ES-I3 (cell line): Measurements from ENCODE around the gene COG2.
"Not testable (repeated sequence)": the region's sequence is repeated elsewhere in the genome, so short reads cannot be mapped to it uniquely, and the experiment has no call there.

ENCODE experiments used
- H3K36me3 ChIP-seq: 2 replicates; pipeline ENCODE4 v1.6.1; 2013; ENCODE audit warnings: mild to moderate bottlenecking, low read length, control low read depth, moderate library complexity; ENCODE audit not compliant: insufficient read depth
- H3K4me1 ChIP-seq: 2 replicates; pipeline ENCODE4 v1.6.1; 2013; ENCODE audit warnings: mild to moderate bottlenecking, control low read depth, low read length; ENCODE audit not compliant: insufficient read depth
- H3K9ac ChIP-seq: 2 replicates; pipeline ENCODE4 v1.6.1; 2013; ENCODE audit warnings: low read depth, mild to moderate bottlenecking, low read length, moderate library complexity
- H3K9me3 ChIP-seq: 2 replicates; pipeline ENCODE4 v1.6.1; 2013; ENCODE audit warnings: mild to moderate bottlenecking, low read length, moderate library complexity; ENCODE audit not compliant: control insufficient read depth, insufficient read depth

The COG2 gene

DNA sequence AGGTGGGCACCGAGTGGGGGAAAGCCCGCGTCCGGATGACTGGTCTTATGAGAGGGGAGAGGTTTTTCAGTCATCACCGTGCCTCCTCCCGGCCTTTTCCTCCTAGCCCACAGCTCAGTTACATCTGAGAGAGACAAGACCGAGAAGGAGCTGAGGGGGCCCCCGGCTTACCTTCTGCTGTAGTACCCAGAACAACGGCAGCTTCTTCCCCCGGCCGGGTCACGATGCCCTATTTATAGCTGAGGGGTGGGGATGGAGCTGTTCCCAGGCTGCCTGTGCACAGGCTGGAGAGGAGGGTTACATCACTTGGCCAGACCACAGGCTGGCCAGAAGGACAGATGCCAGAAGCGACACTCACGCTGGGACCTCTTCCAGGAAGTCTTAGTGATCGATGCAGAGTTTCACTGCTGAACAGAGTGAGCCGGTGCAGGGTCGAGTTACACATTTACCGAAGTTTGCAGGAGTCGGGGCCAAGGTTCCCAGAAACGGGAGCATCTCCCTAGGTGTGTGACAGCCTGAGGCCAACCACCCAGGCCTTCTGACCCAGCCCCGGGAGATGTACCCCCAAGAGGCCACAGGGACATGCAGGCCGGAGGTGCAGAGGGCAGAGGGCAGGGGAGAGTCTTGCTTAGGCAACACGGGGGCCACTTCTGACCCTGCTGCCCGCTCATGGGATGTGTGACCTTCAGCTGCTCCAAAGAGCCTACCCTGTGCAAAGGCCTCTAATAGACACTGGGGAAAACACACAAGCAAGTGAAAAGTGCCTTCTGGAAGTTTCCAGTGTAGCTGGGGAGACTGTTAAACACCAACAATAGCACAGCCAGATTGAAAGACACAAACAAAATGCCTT, 71.9 kb downstream of the COG2 start, which contains the start of gene AGT:
Gene AGT (minus strand): TSS at position 208 of the 850 bp plus-strand sequence. CDS start 3,299 bp downstream, outside the sequence.
- Histone ChIP-seq H3K4me1 (no peaks in the 10 kb centered on the region), H3K9me3 (no peaks in the 10 kb centered on the region), H3K36me3 (no peaks in the 10 kb centered on the region), H3K9ac (no peak within 1 kb of the TSS)

DNA sequence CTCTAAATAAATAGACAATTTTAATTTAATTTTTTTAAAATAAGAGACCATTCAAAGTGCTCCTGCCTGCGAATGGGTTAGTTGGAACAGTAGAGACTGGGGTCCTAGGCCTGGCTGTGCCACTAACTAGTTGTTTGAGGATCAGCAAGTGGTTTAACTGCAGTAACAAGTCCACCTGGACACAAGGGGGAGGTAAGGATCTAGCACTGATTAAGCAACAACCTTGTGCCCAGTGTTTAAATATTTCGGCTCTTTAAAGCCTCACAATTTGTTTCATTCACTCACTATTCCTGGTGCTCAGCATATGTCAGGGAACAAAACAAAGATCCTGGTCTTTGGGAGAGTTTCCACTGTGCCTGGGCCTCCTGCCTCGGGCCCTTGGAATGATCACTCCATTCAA, 73.2 kb downstream of the COG2 start:
- Histone ChIP-seq H3K36me3 (no peaks in the 10 kb centered on the region), H3K4me1 (no peaks in the 10 kb centered on the region), H3K9me3 (no peaks in the 10 kb centered on the region), H3K9ac (no peak overlapping the region)

DNA sequence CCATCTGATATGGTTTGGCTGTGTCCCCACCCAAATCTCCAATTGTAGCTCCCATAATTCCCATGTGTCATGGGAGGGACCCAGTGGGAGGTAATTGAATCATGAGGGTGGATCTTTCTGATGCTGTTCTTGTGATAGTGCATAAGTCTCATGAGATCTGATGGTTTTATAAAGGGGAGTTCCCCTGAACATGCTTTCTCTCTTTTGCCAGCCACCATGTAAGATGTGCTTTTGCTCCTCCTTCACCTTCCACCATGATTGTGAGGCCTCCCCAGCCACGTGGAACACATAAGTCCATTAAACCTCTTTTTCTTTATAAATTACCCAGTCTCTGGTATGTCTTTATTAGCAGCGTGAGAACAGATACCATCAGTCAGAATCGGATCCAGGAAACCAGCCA, 74.2 kb downstream of the COG2 start:
- H3K4me1 ChIP-seq, H3K9me3 ChIP-seq, H3K36me3 ChIP-seq, H3K9ac ChIP-seq: not testable (repeated sequence)

DNA sequence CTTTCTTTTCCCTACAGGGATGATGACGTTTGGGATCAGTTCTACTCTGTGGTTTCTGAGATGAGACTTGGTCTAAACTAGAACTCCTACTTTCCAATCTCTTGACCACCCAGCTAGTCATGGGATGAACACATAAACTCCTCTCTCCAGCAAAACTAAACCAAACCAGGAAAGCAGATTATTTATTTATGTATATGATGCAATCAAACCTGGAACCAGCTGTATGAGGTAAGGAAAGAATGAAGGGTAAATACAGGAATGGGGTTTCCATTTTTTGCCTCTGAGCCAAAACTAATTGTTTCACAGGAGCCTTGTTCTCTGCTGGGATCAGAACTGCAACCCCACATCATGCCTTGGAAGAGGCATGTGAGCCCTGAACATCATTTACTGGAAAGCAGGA, 75.0 kb downstream of the COG2 start:
- Histone ChIP-seq H3K9ac (no peak overlapping the region), H3K36me3 (no peaks in the 10 kb centered on the region; the same call in 1 of the 2 replicates), H3K4me1 (no peaks in the 10 kb centered on the region), H3K9me3 (peaks cover 7% of the 10 kb centered on the region; the same call in 1 of the 2 replicates)

DNA sequence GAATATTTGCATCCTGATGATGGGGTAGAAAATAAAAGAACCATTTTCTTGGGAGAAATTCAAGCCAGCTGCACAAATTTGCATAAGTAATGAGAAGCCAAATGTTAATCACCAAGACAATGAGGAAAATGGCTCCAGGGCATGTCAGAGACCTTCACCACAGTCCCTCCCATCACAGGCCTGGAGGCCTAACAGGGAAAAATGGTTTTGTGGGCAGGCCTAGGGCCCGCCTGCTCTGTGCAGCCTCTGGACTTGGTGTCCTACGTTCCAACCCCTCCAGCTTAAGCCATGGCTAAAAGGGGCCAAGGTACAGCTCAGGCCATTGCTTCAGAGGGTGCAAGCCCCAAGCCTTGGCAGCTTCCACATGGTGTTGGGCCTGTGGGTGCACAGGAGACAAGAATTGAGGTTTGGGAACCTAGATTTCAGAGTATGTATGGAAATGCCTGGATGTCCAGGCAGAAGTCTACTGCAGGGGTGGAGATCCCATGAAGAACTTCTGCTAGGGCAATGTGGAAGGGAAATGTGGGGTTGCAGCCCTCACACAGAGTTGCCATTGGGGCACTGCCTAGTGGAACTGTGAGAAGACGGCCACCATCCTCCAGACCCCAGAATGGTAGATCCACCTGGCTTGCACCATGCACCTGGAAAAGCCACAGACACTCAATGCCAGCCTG, 79.7 kb downstream of the COG2 start:
- H3K4me1 ChIP-seq, H3K36me3 ChIP-seq, H3K9ac ChIP-seq, H3K9me3 ChIP-seq: not testable (repeated sequence)

DNA sequence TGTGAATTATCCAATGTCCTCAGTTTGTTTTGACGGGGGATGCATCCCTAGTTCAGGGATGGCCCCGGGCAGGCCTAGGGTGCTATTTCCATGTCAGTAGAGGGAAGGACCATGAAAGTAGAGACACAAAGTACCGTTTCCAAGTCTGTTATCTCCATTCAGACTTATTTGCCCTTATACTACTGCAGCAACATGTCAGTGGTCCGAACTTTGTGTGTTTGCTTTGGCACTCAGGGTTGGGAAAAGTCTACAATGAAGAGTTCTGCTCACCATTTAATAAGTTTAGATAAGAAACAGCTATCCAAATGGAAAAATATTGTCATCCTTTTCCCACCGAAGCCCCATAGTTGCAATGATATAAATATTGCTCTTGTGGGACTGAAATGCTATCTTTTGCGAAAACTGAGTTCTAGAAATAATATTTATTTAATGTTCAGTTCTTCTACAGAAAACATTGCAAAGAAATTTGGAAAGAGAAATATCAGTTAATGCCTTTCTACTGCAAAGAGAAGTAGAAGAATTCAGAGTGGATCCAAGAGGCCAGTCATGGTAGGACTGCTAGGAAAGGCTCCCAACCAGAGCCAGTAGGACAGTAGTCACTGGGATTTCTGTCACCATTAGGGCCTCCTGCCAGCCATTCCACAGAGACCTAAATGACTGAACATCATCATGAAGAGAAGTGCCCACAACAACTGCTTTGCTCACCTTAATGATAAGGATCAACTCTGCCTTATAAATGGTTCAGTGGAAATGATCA, 83.2 kb downstream of the COG2 start:
- H3K36me3 ChIP-seq = no peaks in the 10 kb centered on the region; the same call in 1 of the 2 replicates
- peaks cover 7% of the 10 kb centered on the region; the same call in 1 of the 2 replicates for H3K9me3 ChIP-seq
- no peak overlapping the region for H3K9ac ChIP-seq
- peaks cover 12% of the 10 kb centered on the region; the same call in 1 of the 2 replicates for H3K4me1 ChIP-seq

DNA sequence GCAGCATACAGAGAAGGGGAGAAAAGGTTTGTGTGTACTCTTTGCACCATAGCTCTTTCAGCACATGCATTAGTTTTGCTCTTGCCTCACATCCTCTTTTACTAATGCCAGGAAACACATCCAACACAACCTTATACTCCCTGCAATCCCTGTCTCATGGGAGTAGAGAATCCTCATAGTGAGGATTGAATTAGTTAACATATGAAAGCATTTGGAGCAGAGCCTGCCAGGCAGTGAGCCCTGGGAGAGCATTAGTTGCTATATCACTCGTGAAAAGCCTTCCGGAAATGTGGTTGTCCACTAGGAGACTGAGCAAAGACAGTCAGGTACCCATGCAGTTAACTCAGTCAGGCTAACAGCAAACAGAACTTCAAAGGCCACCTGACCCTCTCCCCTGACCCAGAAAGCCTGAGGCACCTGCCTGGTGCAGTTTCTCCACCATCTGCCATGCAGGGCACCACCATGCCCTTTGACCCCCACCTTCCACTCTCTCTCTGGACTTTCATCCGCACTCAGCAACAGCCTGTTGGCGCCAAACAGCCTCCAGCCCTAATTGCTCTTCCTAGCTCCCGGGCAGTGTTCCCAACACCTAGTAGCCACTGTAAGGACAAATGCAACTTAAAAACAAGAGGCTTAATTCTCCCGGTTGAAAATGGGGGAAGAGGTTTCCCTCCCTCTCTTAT, 86.6 kb downstream of the COG2 start:
- Histone ChIP-seq H3K36me3 (no peaks in the 10 kb centered on the region; the same call in 1 of the 2 replicates), H3K9me3 (no peaks in the 10 kb centered on the region), H3K4me1 (peaks cover 12% of the 10 kb centered on the region; the same call in 1 of the 2 replicates), H3K9ac (no peak overlapping the region)

DNA sequence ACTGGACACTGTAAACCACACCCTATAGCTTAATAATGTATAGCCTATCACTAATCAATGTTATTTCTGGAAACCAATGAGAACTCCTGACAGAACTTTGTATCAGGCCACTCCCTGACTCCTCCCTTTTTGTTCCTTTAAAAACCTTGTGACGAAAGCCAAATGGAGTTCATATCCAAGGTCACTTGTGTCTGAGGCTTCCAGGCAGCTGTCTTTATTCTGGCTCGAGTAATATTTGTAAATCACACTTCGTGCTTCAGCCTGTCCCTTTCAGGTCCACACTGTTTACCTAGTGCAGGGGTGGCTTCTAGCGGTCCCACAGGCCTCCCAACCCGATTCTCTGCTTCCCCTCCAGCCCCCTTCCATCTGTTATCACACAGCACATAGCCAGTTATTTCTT, 88.7 kb downstream of the COG2 start:
- no peaks in the 10 kb centered on the region for H3K9me3 ChIP-seq
- no peak overlapping the region for H3K9ac ChIP-seq
- H3K4me1 ChIP-seq = peaks cover 12% of the 10 kb centered on the region; the same call in 1 of the 2 replicates
- no peaks in the 10 kb centered on the region; the same call in 1 of the 2 replicates for H3K36me3 ChIP-seq

DNA sequence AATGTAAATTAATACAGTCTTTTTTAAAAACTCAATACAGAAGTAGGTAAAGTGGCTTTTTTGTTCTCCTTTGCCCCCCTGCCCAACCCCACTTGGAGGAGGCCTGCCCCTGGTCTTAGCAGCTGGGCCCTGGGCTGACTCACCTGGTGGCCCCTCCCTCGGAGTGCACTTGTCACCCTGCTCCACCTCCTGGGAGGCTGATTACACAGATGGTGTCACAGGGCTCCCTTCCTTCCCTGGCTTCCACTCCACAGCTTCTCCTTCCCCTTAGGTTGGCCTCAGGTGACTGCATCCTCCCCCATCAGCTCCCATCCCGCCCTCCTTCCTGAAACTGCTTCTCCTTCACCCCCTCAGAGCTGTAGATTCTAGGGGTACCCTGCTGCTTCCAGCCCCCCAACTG, 93.2 kb downstream of the COG2 start:
- Histone ChIP-seq H3K9ac (no peak overlapping the region), H3K9me3 (no peaks in the 10 kb centered on the region), H3K36me3 (no peaks in the 10 kb centered on the region; the same call in 1 of the 2 replicates), H3K4me1 (no peaks in the 10 kb centered on the region)

DNA sequence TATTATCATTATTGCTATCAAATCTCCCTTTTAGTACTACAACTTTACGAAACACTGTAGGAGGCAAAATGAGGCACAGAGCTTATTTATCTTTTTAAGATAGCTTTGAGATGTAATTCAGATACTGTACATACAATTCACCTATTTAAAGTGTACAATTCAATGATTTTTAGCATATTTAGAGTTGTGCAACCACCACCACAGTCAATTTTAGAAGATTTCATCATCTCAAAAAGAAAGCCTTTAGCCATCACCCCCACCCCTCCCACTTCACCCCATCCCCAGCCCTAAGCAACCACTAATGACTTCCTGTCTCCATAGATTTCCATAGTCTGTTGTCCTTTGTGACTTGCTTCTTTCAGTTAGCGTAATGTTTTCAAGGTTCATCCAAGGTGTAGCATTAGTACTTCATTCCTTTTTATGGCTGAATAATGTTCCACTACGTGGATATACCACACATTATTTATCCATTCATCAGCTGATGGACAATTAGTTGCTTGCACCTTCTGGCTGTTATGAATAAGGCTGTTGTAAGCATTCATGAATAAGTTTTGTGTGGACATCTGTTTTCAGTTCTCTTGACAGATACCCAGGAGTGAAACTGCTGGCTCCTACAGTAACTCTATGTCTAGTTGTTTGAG, 95.5 kb downstream of the COG2 start:
- no peak overlapping the region for H3K9ac ChIP-seq
- H3K36me3 ChIP-seq = no peaks in the 10 kb centered on the region
- H3K4me1 ChIP-seq = no peaks in the 10 kb centered on the region
- H3K9me3 ChIP-seq = no peaks in the 10 kb centered on the region

DNA sequence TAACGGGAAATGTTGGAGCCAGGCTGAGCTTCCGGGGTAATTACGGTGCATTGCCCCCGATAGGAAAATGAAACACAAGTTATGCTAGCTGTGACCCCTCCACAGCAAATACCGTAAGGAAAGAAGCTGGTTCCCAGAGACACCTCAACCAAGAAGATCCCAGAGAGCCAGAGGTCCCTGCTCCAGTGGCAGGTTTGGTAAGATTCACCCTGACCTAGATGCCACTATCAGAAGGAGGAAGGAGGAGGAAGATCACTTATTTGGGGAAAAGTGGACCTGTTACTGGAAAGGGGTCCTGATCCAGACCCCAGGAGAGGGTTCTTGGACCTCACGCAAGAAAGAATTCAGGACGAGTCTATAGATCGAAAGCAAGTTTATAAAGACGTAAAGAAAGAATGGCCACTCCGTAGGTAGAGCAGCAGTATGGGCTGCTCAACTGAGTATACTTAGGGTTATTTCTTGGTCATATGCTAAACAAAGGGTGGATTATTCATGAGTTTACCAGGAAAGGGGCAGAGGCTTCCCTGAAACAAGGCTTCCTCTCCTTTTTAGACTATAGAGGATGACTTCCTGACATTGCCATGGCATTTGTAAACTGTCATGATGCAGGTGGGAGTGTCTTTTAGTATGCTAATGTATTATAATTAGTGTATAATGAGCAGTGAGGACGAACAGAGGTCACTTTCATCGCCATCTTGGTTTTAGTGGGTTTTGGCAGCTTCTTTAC, 97.4 kb downstream of the COG2 start:
- Histone ChIP-seq H3K36me3 (no peaks in the 10 kb centered on the region), H3K9me3 (no peaks in the 10 kb centered on the region), H3K9ac (no peak overlapping the region), H3K4me1 (peaks cover 5% of the 10 kb centered on the region)
